ENCODE results near the gene FAM118B.
A peak's percentile ranks its signal among the peaks of the same experiment; 100 is the strongest.

FAM118B gene

DNA sequence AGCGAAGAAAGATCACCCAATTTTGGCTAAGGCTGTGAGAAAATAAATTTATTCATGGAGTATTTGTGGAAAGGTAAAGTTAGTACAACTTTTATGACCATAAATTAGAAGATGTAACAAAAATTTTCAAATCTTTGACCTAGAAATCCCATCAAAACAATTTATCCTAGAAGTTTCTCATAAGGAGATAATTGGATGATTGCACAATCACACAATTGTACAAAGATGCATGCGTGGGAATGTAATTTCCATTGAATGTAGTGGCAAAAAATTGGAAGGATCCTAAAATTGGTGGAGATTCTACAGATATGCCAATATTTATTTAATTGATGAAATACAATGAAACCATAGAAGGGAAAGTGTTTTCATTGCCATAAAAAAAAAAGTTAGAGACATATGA is 45.6 kb downstream of the FAM118B start:
- no peak for TF ChIP-seq CTCF (IDR thresholded peaks at IDR 0.05; ENCODE audit: low read depth, low read length)
- no peak for TF ChIP-seq POLR2A (IDR thresholded peaks at IDR 0.05; ENCODE audit: extremely low read depth, insufficient read length)
- TF ChIP-seq, protein P1, sequence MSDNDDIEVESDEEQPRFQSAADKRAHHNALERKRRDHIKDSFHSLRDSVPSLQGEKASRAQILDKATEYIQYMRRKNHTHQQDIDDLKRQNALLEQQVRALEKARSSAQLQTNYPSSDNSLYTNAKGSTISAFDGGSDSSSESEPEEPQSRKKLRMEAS (IDR thresholded peaks at IDR 0.05; ENCODE audit: low read depth, low read length): no peak
- no peak for TF ChIP-seq MYC (IDR thresholded peaks at IDR 0.05; ENCODE audit: low read depth, low read length)
- no peak for DNase-seq (ENCODE audit: low read depth)
- no peak overlapping the region for H3K4me3 ChIP-seq (ENCODE audit: low read depth, low read length)

DNA sequence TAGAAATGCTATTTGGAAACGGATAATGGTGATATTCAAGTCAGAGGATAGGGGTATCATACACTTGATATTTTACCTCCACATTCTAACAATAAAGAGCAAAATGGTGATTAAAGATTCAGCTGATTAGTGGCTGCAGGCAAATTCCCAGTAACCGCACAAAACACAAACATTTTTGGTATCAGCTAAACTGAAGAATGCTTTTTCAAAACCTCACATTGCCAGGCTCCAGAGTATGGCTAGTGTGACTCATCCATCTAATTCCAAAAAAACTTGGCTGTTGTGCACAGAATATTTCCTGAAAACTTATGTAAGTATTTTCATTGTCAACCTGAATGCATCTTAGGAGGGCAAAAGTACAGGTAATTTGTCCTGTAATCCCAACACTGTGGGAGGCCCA is 46.2 kb downstream of the FAM118B start:
- no peak for DNase-seq (ENCODE audit: low read depth)
- no peak overlapping the region for H3K4me3 ChIP-seq (ENCODE audit: low read depth, low read length)
- TF ChIP-seq, protein P1 (IDR thresholded peaks at IDR 0.05; ENCODE audit: low read depth, low read length): no peak
- TF ChIP-seq POLR2A (IDR thresholded peaks at IDR 0.05; ENCODE audit: extremely low read depth, insufficient read length) (no peak), CTCF (IDR thresholded peaks at IDR 0.05; ENCODE audit: low read depth, low read length) (no peak), MYC (IDR thresholded peaks at IDR 0.05; ENCODE audit: low read depth, low read length) (no peak)

- TF ChIP-seq, protein P1 (IDR thresholded peaks at IDR 0.05; ENCODE audit: low read depth, low read length): no peak
- TF ChIP-seq POLR2A (IDR thresholded peaks at IDR 0.05; ENCODE audit: extremely low read depth, insufficient read length) (no peak), MYC (IDR thresholded peaks at IDR 0.05; ENCODE audit: low read depth, low read length) (no peak), CTCF (IDR thresholded peaks at IDR 0.05; ENCODE audit: low read depth, low read length) (no peak)
- H3K4me3 ChIP-seq (ENCODE audit: low read depth, low read length): no peak overlapping the region
- DNase-seq (ENCODE audit: low read depth): no peak
Measured at GRCh38 chr11:126262216-126262615, 50.6 kb downstream of the FAM118B start.

DNA sequence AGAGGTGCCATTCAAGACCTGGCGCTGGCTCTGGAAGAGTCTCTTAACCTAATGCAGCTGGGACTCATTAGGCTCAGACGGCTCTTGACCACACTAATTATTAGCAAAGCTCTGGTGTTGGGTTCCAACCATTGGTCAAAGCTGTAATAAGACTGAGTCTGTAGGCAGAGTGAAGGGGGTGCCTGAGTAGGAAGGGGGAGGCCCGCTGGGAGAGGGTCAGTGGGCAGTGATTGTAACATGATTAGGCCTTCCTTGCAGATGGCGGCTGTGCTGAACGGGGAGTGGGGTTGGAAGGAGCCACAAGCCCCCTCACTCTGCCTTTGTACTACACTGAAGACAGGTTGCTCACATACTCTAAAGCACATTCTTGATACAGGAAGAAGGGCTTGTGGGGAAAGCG is 51.9 kb downstream of the FAM118B start:
- TF ChIP-seq MYC (IDR thresholded peaks at IDR 0.05; ENCODE audit: low read depth, low read length) (no peak), CTCF (IDR thresholded peaks at IDR 0.05; ENCODE audit: low read depth, low read length) (no peak), POLR2A (IDR thresholded peaks at IDR 0.05; ENCODE audit: extremely low read depth, insufficient read length) (no peak)
- TF ChIP-seq, protein P1 (IDR thresholded peaks at IDR 0.05; ENCODE audit: low read depth, low read length): no peak
- no peak for DNase-seq (ENCODE audit: low read depth)
- no peak overlapping the region for H3K4me3 ChIP-seq (ENCODE audit: low read depth, low read length)

GRCh38 chr11:126265811-126266210 is 54.2 kb downstream of the FAM118B start:
- DNase-seq (ENCODE audit: low read depth): peak; percentile 37
- no peak overlapping the region for H3K4me3 ChIP-seq (ENCODE audit: low read depth, low read length)
- TF ChIP-seq POLR2A (IDR thresholded peaks at IDR 0.05; ENCODE audit: extremely low read depth, insufficient read length) (no peak), CTCF (IDR thresholded peaks at IDR 0.05; ENCODE audit: low read depth, low read length) (no peak), MYC (IDR thresholded peaks at IDR 0.05; ENCODE audit: low read depth, low read length) (no peak)
- TF ChIP-seq, protein P1 (IDR thresholded peaks at IDR 0.05; ENCODE audit: low read depth, low read length): no peak

DNA sequence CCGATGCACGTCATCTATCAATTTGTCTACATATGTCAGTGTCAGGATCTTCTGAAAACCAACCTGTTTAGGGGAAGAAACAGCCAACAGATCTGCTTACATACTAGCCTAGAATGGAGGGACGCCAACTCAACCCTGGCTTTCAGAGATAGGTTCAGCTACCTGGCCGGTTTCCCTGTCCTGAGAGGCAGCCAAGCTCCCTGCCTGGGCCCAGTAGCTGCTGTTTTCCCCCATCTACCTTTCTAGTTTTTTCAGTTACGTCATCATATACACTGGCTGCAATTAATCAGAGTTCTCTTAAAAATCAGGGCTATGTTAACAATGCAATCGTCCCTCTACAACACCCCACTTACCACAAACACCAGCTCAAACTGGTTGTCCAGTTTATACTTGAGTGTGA is 56.1 kb downstream of the FAM118B start:
- no peak for DNase-seq (ENCODE audit: low read depth)
- TF ChIP-seq POLR2A (IDR thresholded peaks at IDR 0.05; ENCODE audit: extremely low read depth, insufficient read length) (no peak), MYC (IDR thresholded peaks at IDR 0.05; ENCODE audit: low read depth, low read length) (no peak), CTCF (IDR thresholded peaks at IDR 0.05; ENCODE audit: low read depth, low read length) (no peak)
- TF ChIP-seq, protein P1 (IDR thresholded peaks at IDR 0.05; ENCODE audit: low read depth, low read length): no peak
- peak overlapping the region; percentile 95 for H3K4me3 ChIP-seq (ENCODE audit: low read depth, low read length)
